IMR-90 (cell line): Measurements from ENCODE around the gene SIPA1L3. TPM values are rescaled to one million over a fixed set of nuclear protein-coding genes. Genes with fewer than 3 reads are reported as not detected.

Source experiments
- ATAC-seq: fragments of 200-7000 bp; cut with Tn5 transposase; 2 replicates; pipeline ENCODE4 v1.9.1; 2020; ENCODE audit warnings: low read depth, mild to moderate bottlenecking, moderate library complexity
- BruUV-seq: library from RNA; stranded (reverse); fragments of 400-500 nt; replicated peaks from 2 replicates; lab custom pipeline; 2021; lab: Mats Ljungman, UMichigan
- CTCF ChIA-PET: fragments of 300-600 bp; formaldehyde crosslinking; extraction: SDS; loops from one replicate; lab custom pipeline; 2021; ENCODE audit warnings: antibody characterized with exemption; lab: Yijun Ruan, JAX
- POLR2A ChIA-PET: fragments of 300-600 bp; sonication (Branson Sonifier 250); formaldehyde crosslinking; loops from one replicate; lab custom pipeline; 2022; ENCODE audit warnings: antibody characterized with exemption; ENCODE audit not compliant: unreplicated experiment; lab: Charles Lee
- DNase-seq: peaks from one replicate; pipeline ENCODE4 v3.0.0; 2013
- H2AFZ ChIP-seq: replicated peaks from 2 replicates; pipeline ENCODE3; 2013; ENCODE audit warnings: low read length, mild to moderate bottlenecking; ENCODE audit not compliant: poor library complexity
- H2AK5ac ChIP-seq: 2 replicates; pipeline ENCODE4 v1.6.1; 2013; ENCODE audit warnings: low read depth, low read length, inconsistent platforms
- H2AK9ac ChIP-seq: replicated peaks from 2 replicates; pipeline ENCODE3; 2013; ENCODE audit warnings: mild to moderate bottlenecking, low read depth, low read length, moderate library complexity; ENCODE audit not compliant: poor library complexity
- H2BK120ac ChIP-seq: 2 replicates; pipeline ENCODE4 v1.6.1; 2013; ENCODE audit warnings: low read depth, low read length, inconsistent platforms
- H2BK15ac ChIP-seq: 3 replicates; pipeline ENCODE4 v1.6.1; 2013; ENCODE audit warnings: low read depth, low read length, inconsistent platforms
- H2BK20ac ChIP-seq: 2 replicates; pipeline ENCODE4 v1.6.1; 2013; ENCODE audit warnings: low read depth, mild to moderate bottlenecking, inconsistent platforms, low read length, moderate library complexity
- H2BK5ac ChIP-seq: 2 replicates; pipeline ENCODE4 v1.6.1; 2013; ENCODE audit warnings: mild to moderate bottlenecking, low read depth, low read length, inconsistent platforms; ENCODE audit not compliant: poor library complexity, severe bottlenecking
- H3K14ac ChIP-seq: replicated peaks from 2 replicates; pipeline ENCODE4 v1.6.1; 2013; ENCODE audit warnings: low read depth, low read length, inconsistent platforms
- H3K18ac ChIP-seq: 2 replicates; pipeline ENCODE4 v1.6.1; 2013; ENCODE audit warnings: low read depth, low read length, control low read depth
- H3K23ac ChIP-seq: 2 replicates; pipeline ENCODE4 v1.6.1; 2013; ENCODE audit warnings: low read depth, low read length, inconsistent platforms
- H3K27ac ChIP-seq: 2 replicates; pipeline ENCODE4 v1.5.1; 2013; ENCODE audit warnings: mild to moderate bottlenecking, control low read depth, low read length; ENCODE audit not compliant: insufficient read depth
- H3K27me3 ChIP-seq: 2 replicates; pipeline ENCODE4 v1.6.1; 2013; ENCODE audit warnings: low read length; ENCODE audit not compliant: control insufficient read depth, insufficient read depth
- H3K36me3 ChIP-seq: 2 replicates; pipeline ENCODE4 v1.6.1; 2013; ENCODE audit warnings: low read length, mixed read lengths; ENCODE audit not compliant: control insufficient read depth, insufficient read depth
- H3K4ac ChIP-seq: 2 replicates; pipeline ENCODE4 v1.6.1; 2013; ENCODE audit warnings: low read depth, low read length, inconsistent platforms
- H3K4me1 ChIP-seq: 2 replicates; pipeline ENCODE4 v1.6.1; 2013; ENCODE audit warnings: low read length, mixed read lengths; ENCODE audit not compliant: control insufficient read depth, insufficient read depth
- H3K4me2 ChIP-seq: 2 replicates; pipeline ENCODE4 v1.6.1; 2013; ENCODE audit warnings: low read depth, mild to moderate bottlenecking, control low read depth, low read length, moderate library complexity
- H3K4me3 ChIP-seq: 2 replicates; pipeline ENCODE4 v1.5.1; 2013; ENCODE audit warnings: low read depth, mild to moderate bottlenecking, control low read depth, low read length, moderate library complexity; ENCODE audit not compliant: insufficient read depth
- H3K56ac ChIP-seq: 2 replicates; pipeline ENCODE4 v1.6.1; 2013; ENCODE audit warnings: low read length, inconsistent platforms; ENCODE audit not compliant: insufficient read depth; ENCODE audit errors: extremely low read depth
- H3K79me1 ChIP-seq, 2 experiments: 2 replicates each; pipeline ENCODE4 v1.6.1; 2013; ENCODE audit warnings: low read length in 2 of 2, inconsistent platforms in 1 of 2, low read depth in 1 of 2
- H3K9ac ChIP-seq: 2 replicates; pipeline ENCODE4 v1.6.1; 2013; ENCODE audit warnings: low read depth, low read length, control low read depth
- H3K9me1 ChIP-seq: 2 replicates; pipeline ENCODE4 v1.6.1; 2013; ENCODE audit warnings: low read length, inconsistent platforms; ENCODE audit not compliant: insufficient read depth
- H3K9me3 ChIP-seq: 2 replicates; pipeline ENCODE4 v1.6.1; 2013; ENCODE audit warnings: low read length; ENCODE audit not compliant: control insufficient read depth, insufficient read depth
- H4K20me1 ChIP-seq: 2 replicates; pipeline ENCODE4 v1.6.1; 2013; ENCODE audit warnings: low read length, inconsistent platforms; ENCODE audit not compliant: insufficient read depth
- H4K5ac ChIP-seq: 2 replicates; pipeline ENCODE4 v1.6.1; 2013; ENCODE audit warnings: mild to moderate bottlenecking, low read depth, low read length, control low read depth
- H4K8ac ChIP-seq, 2 experiments: 2 replicates each; pipeline ENCODE4 v1.6.1; 2013; ENCODE audit warnings: low read depth in 2 of 2, low read length in 2 of 2, control low read depth in 1 of 2, inconsistent platforms in 1 of 2
- H4K91ac ChIP-seq: 2 replicates; pipeline ENCODE4 v1.6.1; 2013; ENCODE audit warnings: low read depth, low read length, inconsistent platforms; ENCODE audit not compliant: insufficient read depth
- CHD1 ChIP-seq: IDR thresholded peaks from 2 replicates; pipeline ENCODE4 v1.6.1; 2012; ENCODE audit warnings: low read depth, low read length, improper control_type of control experiment
- MAFK ChIP-seq: IDR thresholded peaks from 2 replicates; pipeline ENCODE4 v1.6.1; 2012; ENCODE audit warnings: low read depth, low read length, improper control_type of control experiment
- MAZ ChIP-seq: IDR thresholded peaks from 2 replicates; pipeline ENCODE4 v1.6.1; 2012; ENCODE audit warnings: low read depth, mild to moderate bottlenecking, low read length, improper control_type of control experiment, moderate library complexity, borderline replicate concordance
- MXI1 ChIP-seq: IDR thresholded peaks from 2 replicates; pipeline ENCODE4 v1.6.1; 2012; ENCODE audit warnings: low read depth, mild to moderate bottlenecking, low read length, moderate library complexity, borderline replicate concordance
- NFE2L2 ChIP-seq: fragments of 150-350 bp; IDR thresholded peaks from 2 replicates; pipeline ENCODE4 v1.6.1; 2016; ENCODE audit warnings: low read depth, mild to moderate bottlenecking, low read length
- RAD21 ChIP-seq: IDR thresholded peaks from 2 replicates; pipeline ENCODE4 v1.6.1; 2012; ENCODE audit warnings: low read length, improper control_type of control experiment
- RCOR1 ChIP-seq: IDR thresholded peaks from 2 replicates; pipeline ENCODE4 v1.6.1; 2012; ENCODE audit warnings: mild to moderate bottlenecking, low read length, improper control_type of control experiment; ENCODE audit not compliant: insufficient replicate concordance
- SMC3 ChIP-seq: fragments of 150-350 bp; IDR thresholded peaks from 2 replicates; pipeline ENCODE4 v1.6.1; 2016; ENCODE audit warnings: low read depth, mild to moderate bottlenecking, antibody characterized with exemption, low read length, moderate library complexity
- WGBS, 2 experiments: methylation state at CpG; one replicate each; pipeline versions ENCODE4 v1.1.5 to v1.1.7; 2013; ENCODE audit warnings: missing lambda C conversion rate in 2 of 2; ENCODE audit not compliant: insufficient read length in 1 of 2; ENCODE audit errors: extremely low coverage in 2 of 2; 5-methylcytosine and 5-hydroxymethylcytosine counted together
- dilution Hi-C: fragments of 300-500 bp; cut with HindIII; formaldehyde crosslinking; loops from one replicate; pipeline ENCODE4 v1.14.3; 2018; ENCODE audit warnings: low sequenced_read_pairs; ENCODE audit not compliant: unreplicated experiment
- in situ Hi-C: fragments of 300-500 bp; cut with MboI; formaldehyde crosslinking; loops from 3 replicates; pipeline ENCODE4 v1.14.3; 2019; ENCODE audit warnings: low sequenced_read_pairs, inconsistent platforms, mixed read lengths
- intact Hi-C: fragments of 100-400 bp; cut with micrococcal nuclease; formaldehyde crosslinking; loops from 2 replicates; pipeline ENCODE4 v1.10.0; 2022
- polyA plus RNA-seq, 3 experiments: library from polyadenylated mRNA; depleted of rRNA; stranded (reverse); fragments of >200 nt; gene quantifications; 2 replicates each; pipeline ENCODE4 v1.2.3, GENCODE V29; 2012; ENCODE audit warnings: low replicate concordance in 1 of 3
- total RNA-seq: library from RNA; depleted of rRNA; stranded (reverse); fragments of >200 nt; gene quantifications from 2 replicates; pipeline ENCODE4 v1.2.3, GENCODE V29; 2012
- TF ChIP-seq, protein P1 (sequence below): fragments of 150-350 bp; IDR thresholded peaks from 2 replicates; pipeline ENCODE4 v1.6.1; 2016; ENCODE audit warnings: low read depth, mild to moderate bottlenecking, low read length, moderate library complexity, borderline replicate concordance

Gene SIPA1L3
- total and polyA plus RNA-seq, 2 of the 4 experiments (the other 2 are of a cell fraction): 4.1 to 9.4 TPM

DNA sequence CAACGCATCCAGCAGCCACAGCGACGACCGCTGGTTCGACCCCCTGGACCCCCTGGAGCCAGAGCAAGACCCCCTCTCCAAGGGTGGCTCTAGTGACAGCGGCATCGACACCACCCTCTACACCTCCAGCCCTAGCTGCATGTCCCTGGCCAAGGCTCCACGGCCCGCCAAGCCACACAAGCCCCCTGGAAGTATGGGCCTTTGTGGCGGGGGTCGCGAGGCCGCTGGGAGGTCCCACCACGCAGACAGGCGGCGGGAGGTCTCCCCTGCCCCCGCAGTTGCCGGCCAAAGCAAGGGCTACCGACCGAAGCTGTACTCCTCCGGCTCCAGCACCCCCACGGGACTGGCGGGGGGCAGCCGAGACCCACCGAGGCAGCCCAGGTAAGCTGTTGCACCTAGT is 257.5 kb downstream of the SIPA1L3 start:
- intact Hi-C loops (no loop called here), in situ Hi-C loops (no loop called here), dilution Hi-C loops (no loop called here)
- Histone ChIP-seq H3K27ac (no peak overlapping the region), H4K91ac (no peak overlapping the region), H3K4me1 (no peaks in the 10 kb centered on the region), H3K4me3 (no peak overlapping the region), H2AK5ac (no peak overlapping the region), H3K79me1 (peaks cover 0 to 9% of the 10 kb centered on the region in 2 experiments; a peak in 1 of 4 replicates), H2AK9ac (no peak overlapping the region), H3K4me2 (no peak overlapping the region), H3K4ac (no peak overlapping the region), H2BK120ac (no peak overlapping the region), H3K9ac (no peak overlapping the region), H4K20me1 (no peaks in the 10 kb centered on the region), H3K27me3 (no peaks in the 10 kb centered on the region), H4K5ac (no peak overlapping the region), H3K36me3 (peaks cover 39% of the 10 kb centered on the region), H3K9me1 (no peaks in the 10 kb centered on the region), H3K9me3 (peaks cover 6% of the 10 kb centered on the region; the same call in 1 of the 2 replicates), H2BK20ac (no peak overlapping the region), H3K56ac (no peak overlapping the region), H2AFZ (no peak overlapping the region), H2BK15ac (no peak overlapping the region), H3K14ac (no peak overlapping the region), H3K23ac (no peak overlapping the region), H4K8ac (no peak overlapping the region), H2BK5ac (no peak overlapping the region), H3K18ac (no peak overlapping the region)
- ATAC-seq: no peak
- DNase-seq: no peak
- 100% methylated on average over 5 of the region's 25 CpGs; no CpG with 5 or more reads in 1 of the 2 experiments for WGBS, 2 experiments
- TF ChIP-seq RAD21: no peak
- TF ChIP-seq NFE2L2: no peak
- TF ChIP-seq, protein P1, sequence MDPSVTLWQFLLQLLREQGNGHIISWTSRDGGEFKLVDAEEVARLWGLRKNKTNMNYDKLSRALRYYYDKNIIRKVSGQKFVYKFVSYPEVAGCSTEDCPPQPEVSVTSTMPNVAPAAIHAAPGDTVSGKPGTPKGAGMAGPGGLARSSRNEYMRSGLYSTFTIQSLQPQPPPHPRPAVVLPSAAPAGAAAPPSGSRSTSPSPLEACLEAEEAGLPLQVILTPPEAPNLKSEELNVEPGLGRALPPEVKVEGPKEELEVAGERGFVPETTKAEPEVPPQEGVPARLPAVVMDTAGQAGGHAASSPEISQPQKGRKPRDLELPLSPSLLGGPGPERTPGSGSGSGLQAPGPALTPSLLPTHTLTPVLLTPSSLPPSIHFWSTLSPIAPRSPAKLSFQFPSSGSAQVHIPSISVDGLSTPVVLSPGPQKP: no peak
- TF ChIP-seq MAFK: no peak
- TF ChIP-seq RCOR1: no peak
- no peak for TF ChIP-seq CHD1
- TF ChIP-seq SMC3: no peak
- TF ChIP-seq MAZ: no peak
- TF ChIP-seq MXI1: no peak
- POLR2A ChIA-PET: no interaction called here
- no TSS peak for BruUV-seq
- CTCF ChIA-PET: no interaction called here
